GM12873 (cell line): ENCODE results near the gene SKAP2.

Experiments
- TF ChIP-seq, protein P1 (sequence below): IDR thresholded peaks from 2 replicates; pipeline ENCODE4 v1.5.1; 2012; ENCODE audit warnings: low read depth, mild to moderate bottlenecking, moderate library complexity, low read length, control low read depth; ENCODE audit not compliant: insufficient read depth; ENCODE audit errors: missing control alignments

The SKAP2 gene

DNA sequence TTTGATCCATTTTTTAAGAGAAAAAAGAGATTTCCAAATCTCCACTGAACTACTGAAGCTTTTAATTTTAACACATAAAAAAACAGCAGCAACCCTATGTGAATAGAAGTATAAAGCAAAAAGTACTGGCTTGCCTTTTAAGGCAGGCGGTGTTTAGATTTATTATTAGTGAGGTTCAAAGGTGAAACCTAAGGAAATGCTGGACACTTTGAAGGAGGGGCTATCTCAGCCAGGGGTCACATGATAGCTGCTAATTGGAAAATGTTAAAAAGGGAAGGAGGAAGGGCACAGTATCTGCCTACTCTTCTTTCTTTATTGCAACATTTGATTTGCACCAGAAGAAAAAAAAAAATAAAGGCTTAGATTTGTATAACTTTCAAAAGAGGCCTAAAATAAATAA is 183.8 kb downstream of the SKAP2 start:
- TF ChIP-seq, protein P1, sequence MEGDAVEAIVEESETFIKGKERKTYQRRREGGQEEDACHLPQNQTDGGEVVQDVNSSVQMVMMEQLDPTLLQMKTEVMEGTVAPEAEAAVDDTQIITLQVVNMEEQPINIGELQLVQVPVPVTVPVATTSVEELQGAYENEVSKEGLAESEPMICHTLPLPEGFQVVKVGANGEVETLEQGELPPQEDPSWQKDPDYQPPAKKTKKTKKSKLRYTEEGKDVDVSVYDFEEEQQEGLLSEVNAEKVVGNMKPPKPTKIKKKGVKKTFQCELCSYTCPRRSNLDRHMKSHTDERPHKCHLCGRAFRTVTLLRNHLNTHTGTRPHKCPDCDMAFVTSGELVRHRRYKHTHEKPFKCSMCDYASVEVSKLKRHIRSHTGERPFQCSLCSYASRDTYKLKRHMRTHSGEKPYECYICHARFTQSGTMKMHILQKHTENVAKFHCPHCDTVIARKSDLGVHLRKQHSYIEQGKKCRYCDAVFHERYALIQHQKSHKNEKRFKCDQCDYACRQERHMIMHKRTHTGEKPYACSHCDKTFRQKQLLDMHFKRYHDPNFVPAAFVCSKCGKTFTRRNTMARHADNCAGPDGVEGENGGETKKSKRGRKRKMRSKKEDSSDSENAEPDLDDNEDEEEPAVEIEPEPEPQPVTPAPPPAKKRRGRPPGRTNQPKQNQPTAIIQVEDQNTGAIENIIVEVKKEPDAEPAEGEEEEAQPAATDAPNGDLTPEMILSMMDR, result no peak

DNA sequence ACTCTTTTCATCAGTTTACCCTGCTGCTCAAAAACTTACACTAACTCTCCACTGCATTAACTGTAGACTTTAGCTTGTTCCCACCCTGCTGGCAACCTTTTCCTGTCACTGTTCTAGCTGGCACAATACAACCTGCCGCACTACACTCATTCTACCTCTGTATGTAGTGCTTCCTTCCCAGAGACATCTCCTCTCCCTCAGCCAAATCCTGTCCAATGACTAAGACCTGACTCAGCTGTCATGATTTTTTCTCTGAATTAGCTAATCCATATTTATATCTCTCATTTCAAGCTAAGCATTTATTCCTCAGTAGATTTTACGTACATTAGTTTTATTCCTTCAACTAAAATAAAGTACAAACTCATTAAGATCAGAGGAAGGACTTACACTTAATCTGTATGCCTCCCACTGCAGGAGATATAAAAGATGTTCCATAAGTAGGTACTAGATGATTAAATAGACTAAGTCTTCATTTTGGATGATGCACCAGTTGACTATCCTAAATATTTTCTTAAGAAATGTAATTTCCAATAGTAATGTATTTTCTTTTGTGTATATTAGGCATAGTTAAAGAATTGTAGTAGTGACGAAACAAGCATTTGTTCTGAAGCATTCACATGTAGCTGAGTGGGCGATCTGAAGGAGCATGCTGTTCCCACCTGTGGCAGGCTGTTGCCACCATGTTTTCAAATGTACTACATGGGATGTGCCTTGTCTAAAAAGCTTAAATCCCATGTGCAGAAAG is 189.1 kb downstream of the SKAP2 start:
- TF ChIP-seq, protein P1, result no peak

DNA sequence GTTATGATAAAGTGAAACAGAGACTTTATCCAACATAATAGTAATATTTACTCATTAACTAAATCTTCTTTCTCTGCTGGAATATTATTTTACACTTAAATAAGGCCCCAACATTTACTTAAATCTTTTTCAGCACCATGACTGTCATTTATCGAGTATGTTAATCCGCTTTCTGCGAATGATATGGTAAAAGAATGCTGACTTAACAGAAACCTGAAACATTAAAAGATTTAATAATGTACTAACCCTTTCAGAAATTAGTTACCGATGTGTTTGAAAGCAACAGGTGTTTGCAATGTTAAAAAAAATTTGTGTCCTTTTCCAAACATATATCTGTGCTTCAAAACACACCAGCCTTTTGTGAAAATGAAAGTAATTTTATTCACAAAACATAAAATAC is 190.5 kb downstream of the SKAP2 start:
- TF ChIP-seq, protein P1, result no peak

DNA sequence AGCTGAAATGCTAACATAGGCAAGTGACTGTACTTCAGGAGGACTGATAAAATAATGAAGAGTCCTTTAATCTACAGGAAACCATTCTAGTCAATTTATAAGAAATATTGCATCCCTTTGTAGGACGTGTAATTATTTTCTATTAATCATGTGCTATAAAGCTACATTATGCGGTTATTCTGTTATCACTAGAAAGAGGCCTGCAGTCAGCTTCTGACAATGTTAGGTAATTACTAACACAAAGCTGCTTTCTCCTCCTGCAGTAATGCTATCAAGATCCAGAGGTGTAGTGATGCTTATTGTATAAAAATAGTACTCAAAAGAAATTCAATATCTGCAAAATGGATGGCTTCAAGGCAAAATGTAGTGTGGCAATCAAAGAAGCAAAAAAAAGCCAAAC is 191.1 kb downstream of the SKAP2 start:
- TF ChIP-seq, protein P1, result no peak

DNA sequence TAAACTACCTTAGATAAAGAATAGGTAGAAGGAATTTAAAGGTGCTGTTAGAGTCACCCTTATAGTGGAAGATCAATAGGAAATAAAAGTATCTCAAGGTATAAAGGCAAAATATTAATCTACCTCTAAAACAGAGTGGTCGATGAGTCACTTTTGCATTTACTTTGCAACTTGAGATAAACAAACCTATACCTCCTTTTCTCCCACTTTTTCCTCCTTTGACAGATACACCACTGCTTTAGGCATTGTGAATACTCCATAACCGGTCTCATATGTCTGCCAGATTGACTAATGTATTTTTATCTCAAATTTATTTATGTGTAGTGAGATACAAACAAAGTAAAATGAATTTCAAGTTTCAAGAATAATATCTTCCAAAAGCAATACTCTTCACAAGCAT is 193.5 kb downstream of the SKAP2 start:
- TF ChIP-seq, protein P1, result no peak

DNA sequence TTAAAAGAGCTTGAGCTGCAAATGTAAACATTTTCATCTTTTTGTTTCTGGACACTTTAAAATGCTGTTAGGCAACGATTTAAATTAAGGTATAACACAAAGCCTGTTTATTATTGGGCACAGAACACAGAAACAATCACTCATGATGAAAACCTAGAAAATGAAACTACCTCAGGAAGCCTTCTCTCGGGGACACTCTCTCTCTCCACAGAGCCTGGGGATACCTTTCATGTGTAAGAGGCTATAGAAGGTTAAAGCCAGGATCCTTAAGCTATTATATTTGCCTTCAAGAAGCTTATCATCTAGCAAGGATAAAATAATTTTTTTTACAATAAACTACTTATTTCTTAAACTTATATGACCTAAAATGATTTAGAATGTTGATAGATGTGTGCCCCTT is 194.1 kb downstream of the SKAP2 start:
- TF ChIP-seq, protein P1, result no peak

DNA sequence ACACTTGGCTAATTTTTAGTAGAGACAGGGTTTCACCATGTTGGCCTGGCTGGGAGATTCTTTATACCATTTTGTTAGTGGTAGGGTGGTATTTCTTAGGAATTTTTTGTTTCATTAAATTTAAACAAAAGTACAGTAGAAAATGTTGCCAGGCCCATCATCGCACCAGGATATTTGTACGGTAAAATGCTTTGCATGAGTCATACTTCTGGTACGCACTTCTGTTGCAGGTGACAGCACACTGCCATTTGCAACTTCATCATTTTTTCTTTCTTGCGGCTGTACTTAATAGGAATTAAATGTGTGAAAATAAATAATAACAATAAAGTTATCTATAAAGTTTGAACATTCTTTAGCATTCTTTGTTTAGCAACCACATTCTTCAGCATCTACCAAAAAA is 195.6 kb downstream of the SKAP2 start:
- TF ChIP-seq, protein P1, result no peak
